GM23338 (cell line): ENCODE measurements around the gene DHX58. TPM values are rescaled to one million over a fixed set of nuclear protein-coding genes. Genes with fewer than 3 reads are reported as not detected.
A peak's percentile ranks its signal among the peaks of the same experiment; 100 is the strongest.

Source experiments
- ATAC-seq: fragments of 200-7000 bp; cut with Tn5 transposase; 3 replicates; pipeline ENCODE4 v1.9.1; 2020
- DNase-seq: peaks from one replicate; pipeline ENCODE4 v3.0.0-alpha.2; 2015; ENCODE audit warnings: low spot score
- H2AFZ ChIP-seq: fragments of 200-600 bp; sonication (generic); 2 replicates; pipeline ENCODE4 v1.8.0; 2016; ENCODE audit warnings: antibody characterized with exemption, mild to moderate bottlenecking, moderate library complexity
- H3F3A ChIP-seq: fragments of 200-600 bp; sonication (generic); replicated peaks from 2 replicates; pipeline ENCODE4 v1.8.0; 2017; ENCODE audit warnings: antibody characterized with exemption, mixed run types, low read depth
- H3K27ac ChIP-seq: fragments of 200-600 bp; sonication (generic); 2 replicates; pipeline ENCODE4 v1.6.1; 2016; ENCODE audit warnings: low read depth
- H3K27me3 ChIP-seq: fragments of 200-600 bp; sonication (generic); 2 replicates; pipeline ENCODE4 v1.8.0; 2016; ENCODE audit warnings: mild to moderate bottlenecking, mixed run types, moderate library complexity; ENCODE audit not compliant: insufficient read depth
- H3K36me3 ChIP-seq: fragments of 200-600 bp; sonication (generic); 2 replicates; pipeline ENCODE4 v1.8.0; 2016; ENCODE audit warnings: mild to moderate bottlenecking; ENCODE audit not compliant: insufficient read depth
- H3K4me1 ChIP-seq: fragments of 200-600 bp; sonication (generic); 2 replicates; pipeline ENCODE4 v1.8.0; 2016; ENCODE audit warnings: mild to moderate bottlenecking, moderate library complexity; ENCODE audit not compliant: insufficient read depth
- H3K4me2 ChIP-seq: fragments of 200-600 bp; sonication (generic); 2 replicates; pipeline ENCODE4 v1.7.1; 2017; ENCODE audit warnings: mixed run types
- H3K4me3 ChIP-seq: fragments of 200-600 bp; sonication (generic); 2 replicates; pipeline ENCODE4 v1.6.1; 2016; ENCODE audit warnings: mixed run types
- H3K79me2 ChIP-seq: fragments of 200-600 bp; sonication (generic); replicated peaks from 2 replicates; pipeline ENCODE4 v1.8.0; 2017; ENCODE audit warnings: mild to moderate bottlenecking; ENCODE audit not compliant: insufficient read depth
- H3K9me2 ChIP-seq: fragments of 200-600 bp; sonication (generic); 2 replicates; pipeline ENCODE4 v1.8.0; 2017; ENCODE audit not compliant: insufficient read depth
- H4K20me1 ChIP-seq: fragments of 200-600 bp; sonication (generic); replicated peaks from 2 replicates; pipeline ENCODE4 v1.8.0; 2017; ENCODE audit warnings: mild to moderate bottlenecking; ENCODE audit not compliant: insufficient read depth
- H3K27ac Mint-ChIP-seq: 2 replicates; pipeline ENCODE4 v1.8.0; 2020; ENCODE audit warnings: inconsistent platforms, mild to moderate bottlenecking, moderate library complexity, mixed read lengths
- H3K27me3 Mint-ChIP-seq: 3 replicates; pipeline ENCODE4 v1.8.0; 2022; ENCODE audit warnings: low read depth, mild to moderate bottlenecking, moderate library complexity, mixed read lengths, inconsistent platforms; ENCODE audit not compliant: insufficient read depth, poor library complexity
- H3K36me3 Mint-ChIP-seq: 3 replicates; pipeline ENCODE4 v1.8.0; 2021; ENCODE audit warnings: low read depth, mild to moderate bottlenecking, inconsistent platforms, moderate library complexity, mixed read lengths
- H3K4me1 Mint-ChIP-seq: 3 replicates; pipeline ENCODE4 v1.8.0; 2020; ENCODE audit warnings: mild to moderate bottlenecking, inconsistent platforms, mixed read lengths
- H3K4me3 Mint-ChIP-seq: 3 replicates; pipeline ENCODE4 v1.8.0; 2021; ENCODE audit warnings: moderate library complexity, mild to moderate bottlenecking, inconsistent platforms, mixed read lengths
- H3K9me3 Mint-ChIP-seq: 3 replicates; pipeline ENCODE4 v1.8.0; 2020; ENCODE audit warnings: moderate library complexity, mild to moderate bottlenecking, inconsistent platforms, mixed read lengths
- CREB1 ChIP-seq: fragments of 250-450 bp; sonication (Bioruptor Pico); IDR thresholded peaks from 2 replicates; pipeline ENCODE4 v1.5.0; 2020; ENCODE audit warnings: low read depth, mild to moderate bottlenecking, moderate library complexity
- CTCF ChIP-seq, 2 experiments: fragments of 200-600 bp in 1 of 2; sonication (generic) in 1 of 2; conservative IDR thresholded peaks; 2 replicates each; pipeline versions ENCODE4 v1.5.1 to v1.6.1; 2016 to 2017; ENCODE audit warnings: antibody characterized with exemption in 2 of 2, low read depth in 2 of 2, mild to moderate bottlenecking in 2 of 2, moderate library complexity in 1 of 2
- EZH2 ChIP-seq: fragments of 200-600 bp; sonication (generic); IDR thresholded peaks from one replicate; pipeline ENCODE4 v1.8.0; 2017; ENCODE audit warnings: antibody characterized with exemption, mild to moderate bottlenecking, low read depth; ENCODE audit not compliant: unreplicated experiment
- JUNB ChIP-seq: IDR thresholded peaks from one replicate; pipeline ENCODE4 v1.6.1; 2016; ENCODE audit warnings: antibody characterized with exemption; ENCODE audit not compliant: unreplicated experiment
- NANOG ChIP-seq: IDR thresholded peaks from 2 replicates; pipeline ENCODE4 v1.6.1; 2016; ENCODE audit warnings: antibody characterized with exemption, borderline replicate concordance
- STAT1 ChIP-seq: IDR thresholded peaks from one replicate; pipeline ENCODE4 v1.6.1; 2016; ENCODE audit warnings: antibody characterized with exemption; ENCODE audit not compliant: unreplicated experiment
- ZNF114 ChIP-seq: fragments of 250-450 bp; sonication (Bioruptor Pico); IDR thresholded peaks from 2 replicates; pipeline ENCODE4 v1.5.0; 2020; ENCODE audit warnings: mild to moderate bottlenecking, moderate library complexity
- ZNF462 ChIP-seq: fragments of 250-450 bp; sonication (Bioruptor Pico); IDR thresholded peaks from 2 replicates; pipeline ENCODE4 v1.5.0; 2020; ENCODE audit warnings: mild to moderate bottlenecking, moderate library complexity
- polyA plus RNA-seq: library from polyadenylated mRNA; unstranded; fragments of >200 nt; fragmentation: Nextera tagmentation; extraction: Ambion mirVana; gene quantifications from 2 replicates; pipeline ENCODE4 v1.2.1, GENCODE V29; 2016
- total RNA-seq: library from RNA; depleted of rRNA; stranded (reverse); fragments of >200 nt; shearing (Covaris generic); gene quantifications from 2 replicates; pipeline ENCODE4 v1.2.3, GENCODE V29; 2014

Gene DHX58
- total and polyA plus RNA-seq, 2 experiments from 2014 or later: 4.1 to 6.6 TPM

GRCh38 chr17:42113293-42114069 is 967 bp upstream of the DHX58 start (continued):
- TF ChIP-seq ZNF462: no peak
- no peak for TF ChIP-seq NANOG
- TF ChIP-seq CTCF (conservative IDR thresholded peaks at IDR 0.05; ENCODE audit: low read depth in 2 of 2): no peak
- no peak for TF ChIP-seq STAT1

- H4K20me1 ChIP-seq: 0 out of 2 replicates have a peak, but pooled peaks cover 5% of the 10 kb centered on the region
- Mint-ChIP-seq H3K4me1 (peaks cover 24% of the 10 kb centered on the region), H3K4me3 (no peak overlapping the region; the same call in 2 of the 3 replicates), H3K9me3 (no peaks in the 10 kb centered on the region), H3K27ac (peak overlapping the region; percentile 16; the same call in 1 of the 2 replicates), H3K27me3 (peaks cover 26% of the 10 kb centered on the region), H3K36me3 (peaks cover 19% of the 10 kb centered on the region)
- no peaks in the 10 kb centered on the region for H3K79me2 ChIP-seq
- H3K36me3 ChIP-seq: no peaks in the 10 kb centered on the region; the same call in 1 of the 2 replicates
- no peaks in the 10 kb centered on the region for H3K9me2 ChIP-seq
- H3F3A ChIP-seq: 0 out of 2 replicates have a peak, but pooled peaks cover 14% of the 10 kb centered on the region
- H3K4me1 ChIP-seq: peaks cover 11% of the 10 kb centered on the region
- H3K4me2 ChIP-seq: no peak overlapping the region
- H3K27ac ChIP-seq: no peak overlapping the region
- ATAC-seq: peak; percentile 11
- no peak overlapping the region for H2AFZ ChIP-seq
- DNase-seq: no peak
- H3K27me3 ChIP-seq: no peaks in the 10 kb centered on the region
- H3K4me3 ChIP-seq: no peak overlapping the region
- TF ChIP-seq EZH2: no peak
- TF ChIP-seq CREB1 (CRISPR knock-in tag): no peak
- no peak for TF ChIP-seq JUNB
- no peak for TF ChIP-seq ZNF114 (CRISPR knock-in tag)
- TF ChIP-seq CTCF (conservative IDR thresholded peaks at IDR 0.05; ENCODE audit: low read depth in 2 of 2): no peak
These were observed 503 bp downstream of the DHX58 start for GRCh38 chr17:42111871-42112551.
